NOMO-1 treated with DMSO at 0.1 percent for 48 hours (cell line): ENCODE measurements around the gene PRSS48.
"Not testable (repeated sequence)": the region's sequence is repeated elsewhere in the genome, so short reads cannot be mapped to it uniquely, and the experiment has no call there.

Source experiments
- DNase-seq: peaks from one replicate; lab custom pipeline; 2025; ENCODE audit not compliant: unreplicated experiment; lab: John Stamatoyannopoulos, UW

Gene PRSS48, protein sequence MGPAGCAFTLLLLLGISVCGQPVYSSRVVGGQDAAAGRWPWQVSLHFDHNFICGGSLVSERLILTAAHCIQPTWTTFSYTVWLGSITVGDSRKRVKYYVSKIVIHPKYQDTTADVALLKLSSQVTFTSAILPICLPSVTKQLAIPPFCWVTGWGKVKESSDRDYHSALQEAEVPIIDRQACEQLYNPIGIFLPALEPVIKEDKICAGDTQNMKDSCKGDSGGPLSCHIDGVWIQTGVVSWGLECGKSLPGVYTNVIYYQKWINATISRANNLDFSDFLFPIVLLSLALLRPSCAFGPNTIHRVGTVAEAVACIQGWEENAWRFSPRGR

GRCh38 chr4:151276787-151277562 lies at the start of gene PRSS48:
Gene PRSS48 (plus strand): TSS chr4:151277161. CDS start chr4:151277173, 12 bp downstream.
- peak; percentile 13 for DNase-seq

DNA sequence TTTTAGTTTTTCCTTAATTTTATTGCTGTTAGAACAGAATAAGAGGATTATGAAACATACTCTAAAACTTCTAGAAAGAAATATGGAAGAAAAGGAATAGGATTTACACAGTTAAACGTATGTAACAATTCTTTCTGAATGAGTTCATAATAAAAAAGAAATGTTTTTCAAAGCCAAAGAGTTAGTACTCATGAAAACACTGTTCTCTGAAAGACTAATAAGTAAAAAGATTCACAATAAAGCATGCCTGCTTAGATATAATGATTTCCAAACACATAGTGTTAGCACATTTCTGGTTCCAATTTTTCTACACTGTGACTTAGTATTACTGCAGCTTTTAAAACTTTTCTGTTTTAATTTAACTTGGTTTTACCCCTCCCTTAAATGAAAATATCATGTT lies 49.8 kb upstream of the PRSS48 start:
- no peak for DNase-seq

DNA sequence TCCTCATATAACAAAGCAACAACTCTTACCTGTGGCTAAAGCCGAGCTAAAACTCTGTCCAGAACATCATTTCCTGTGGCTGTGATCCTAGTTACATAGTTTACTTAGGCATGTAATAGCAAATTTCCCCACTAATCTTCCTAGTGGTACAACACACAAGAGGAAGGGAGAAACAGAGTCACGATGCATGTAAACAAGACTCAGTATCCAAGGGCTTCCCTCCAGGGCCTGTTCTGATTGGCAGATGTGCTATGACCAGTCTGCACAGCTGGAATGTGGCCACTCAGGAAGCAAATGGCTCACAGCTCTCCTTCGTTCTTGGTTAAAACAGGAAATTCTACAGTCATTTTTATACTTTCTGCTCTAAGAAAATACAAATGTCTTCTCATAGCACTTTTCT lies 49.2 kb upstream of the PRSS48 start:
- no peak for DNase-seq

GRCh38 chr4:151228189-151229119 lies 48.5 kb upstream of the PRSS48 start:
- no peak for DNase-seq

GRCh38 chr4:151231915-151232595 lies 44.9 kb upstream of the PRSS48 start:
- DNase-seq: no peak

DNA sequence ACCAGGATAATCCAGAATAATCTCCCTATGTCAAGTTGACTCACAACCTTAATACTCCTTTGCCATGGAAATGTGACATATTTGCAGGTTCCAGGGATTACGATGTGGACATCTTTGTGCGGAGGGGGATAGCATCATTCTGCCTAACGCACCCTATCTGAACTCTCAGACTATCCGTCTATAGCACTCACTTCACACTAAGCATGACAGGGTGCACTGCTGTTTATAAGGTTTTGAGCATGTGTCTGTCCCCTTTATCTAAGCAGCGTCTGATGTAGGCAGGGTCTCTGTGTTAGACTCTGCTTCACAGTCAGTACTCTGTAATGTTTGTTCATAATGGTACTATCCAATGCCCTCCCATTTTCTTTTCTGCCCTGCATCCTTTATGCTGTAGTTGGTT lies 43.4 kb upstream of the PRSS48 start:
- DNase-seq: no peak

GRCh38 chr4:151235373-151235772 lies 41.6 kb upstream of the PRSS48 start:
- not testable (repeated sequence) for DNase-seq

GRCh38 chr4:151236036-151236435 lies 40.9 kb upstream of the PRSS48 start:
- DNase-seq: no peak

DNA sequence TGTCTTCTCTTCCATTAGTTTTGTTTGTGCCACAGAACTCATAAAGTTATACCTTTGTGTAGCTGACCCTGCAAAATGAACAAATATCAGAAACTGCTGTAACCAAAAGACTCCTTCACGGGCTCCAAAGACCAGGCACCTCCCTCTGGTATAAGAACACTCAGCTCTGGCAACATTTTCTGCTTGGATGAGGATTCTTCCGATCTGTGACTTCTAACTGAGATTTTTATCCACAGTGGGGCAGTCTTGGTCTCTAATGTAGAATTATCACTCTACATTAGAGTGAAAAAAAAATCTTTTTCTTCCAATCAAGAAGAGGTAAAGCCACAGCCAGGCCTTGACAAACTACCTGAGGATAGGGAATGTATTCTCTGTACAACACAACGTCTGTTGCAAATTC lies 38.5 kb upstream of the PRSS48 start:
- DNase-seq: no peak

- DNase-seq: no peak
Observed at GRCh38 chr4:151239608-151240007, 37.4 kb upstream of the PRSS48 start.

GRCh38 chr4:151242305-151242704 lies 34.7 kb upstream of the PRSS48 start:
- DNase-seq: no peak

DNA sequence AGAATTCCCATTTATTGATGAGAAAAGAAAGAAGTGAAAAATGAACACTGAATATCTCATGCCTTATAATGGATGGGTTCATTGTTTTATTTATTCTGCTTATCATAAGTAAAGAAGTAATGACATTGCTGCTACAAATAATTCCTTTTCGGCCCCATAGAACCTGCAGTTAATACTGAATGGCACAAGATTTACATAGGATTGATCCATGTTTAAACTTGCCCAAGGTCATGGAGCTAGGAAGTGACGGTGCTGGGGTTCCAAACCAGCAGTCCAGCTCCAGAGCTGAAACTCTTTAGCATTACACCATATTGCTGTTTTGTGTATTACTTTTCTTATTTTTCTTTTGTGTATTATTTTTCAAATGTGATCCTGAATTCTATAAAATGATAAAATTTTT lies 30.2 kb upstream of the PRSS48 start:
- no peak for DNase-seq

- no peak for DNase-seq
Observed at GRCh38 chr4:151247395-151247794, 29.6 kb upstream of the PRSS48 start.

DNA sequence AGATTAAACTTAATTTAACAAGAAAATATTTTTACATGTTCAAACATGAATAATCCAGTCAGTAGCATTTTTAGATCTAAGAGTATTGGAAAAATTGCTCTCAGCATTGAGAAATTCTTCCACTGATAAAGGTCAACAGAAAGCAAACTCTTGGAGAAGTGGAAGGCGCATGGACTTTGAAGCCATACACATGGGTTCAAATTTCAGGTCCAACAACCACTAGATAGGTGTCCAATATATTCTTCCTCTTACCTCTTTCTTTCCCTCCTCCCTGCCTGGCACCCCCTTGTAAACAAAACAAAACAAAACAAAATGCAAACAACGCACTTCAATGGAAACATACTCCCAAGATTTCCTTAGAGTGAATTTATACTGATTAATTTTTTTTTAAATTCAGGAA lies 28.4 kb upstream of the PRSS48 start:
- DNase-seq: no peak

DNA sequence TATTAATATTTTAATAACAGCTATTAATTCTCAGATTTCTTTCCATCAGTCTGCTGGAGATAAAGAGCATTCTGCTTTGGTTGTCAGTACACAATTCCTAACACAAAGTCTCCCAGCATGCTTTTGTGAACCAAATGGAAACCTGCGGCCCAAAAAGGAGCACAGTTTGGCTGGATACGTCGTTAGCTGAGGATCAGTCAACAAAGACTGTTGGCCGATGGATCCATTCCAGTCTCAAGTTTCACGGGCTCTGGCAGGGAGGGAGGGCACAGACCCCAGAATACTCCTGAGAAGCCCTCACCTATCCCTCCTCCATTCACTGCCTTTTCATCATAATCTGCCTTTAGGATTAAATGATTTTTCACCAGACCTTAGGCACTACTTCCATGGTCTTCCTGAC lies 26.3 kb upstream of the PRSS48 start:
- DNase-seq: no peak

DNA sequence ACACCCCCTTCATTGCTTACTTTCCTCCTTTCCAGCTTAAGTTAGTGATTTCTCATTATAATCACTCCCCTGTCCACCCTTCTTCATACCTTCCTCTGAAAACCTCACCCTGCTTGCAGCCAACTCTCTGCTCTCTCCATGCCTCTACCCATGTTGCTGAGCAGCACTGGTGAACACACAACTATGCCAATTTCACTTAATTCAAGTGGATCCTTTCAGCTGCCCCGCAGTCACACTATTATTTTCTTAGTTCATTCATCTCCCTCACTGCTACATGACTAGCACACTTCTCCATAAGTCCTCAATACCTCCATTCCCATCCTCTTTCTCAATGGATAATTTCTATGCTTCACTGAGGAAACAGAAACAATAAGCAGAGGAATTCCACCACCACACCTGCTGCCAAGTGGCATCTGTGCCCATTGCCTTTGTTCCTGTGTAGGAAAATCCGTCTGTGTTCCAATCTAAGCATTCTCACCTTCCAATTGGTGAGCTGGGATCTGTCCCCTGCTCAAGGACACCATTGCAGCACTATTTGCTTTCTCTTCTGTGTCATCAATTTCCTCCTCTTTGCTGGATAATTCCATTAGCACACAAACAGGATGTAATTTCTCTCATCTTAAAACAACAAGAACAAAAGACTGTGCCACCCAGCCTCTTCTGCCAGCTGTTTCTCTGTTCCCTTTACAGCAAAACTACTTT lies 25.2 kb upstream of the PRSS48 start:
- no peak for DNase-seq

DNA sequence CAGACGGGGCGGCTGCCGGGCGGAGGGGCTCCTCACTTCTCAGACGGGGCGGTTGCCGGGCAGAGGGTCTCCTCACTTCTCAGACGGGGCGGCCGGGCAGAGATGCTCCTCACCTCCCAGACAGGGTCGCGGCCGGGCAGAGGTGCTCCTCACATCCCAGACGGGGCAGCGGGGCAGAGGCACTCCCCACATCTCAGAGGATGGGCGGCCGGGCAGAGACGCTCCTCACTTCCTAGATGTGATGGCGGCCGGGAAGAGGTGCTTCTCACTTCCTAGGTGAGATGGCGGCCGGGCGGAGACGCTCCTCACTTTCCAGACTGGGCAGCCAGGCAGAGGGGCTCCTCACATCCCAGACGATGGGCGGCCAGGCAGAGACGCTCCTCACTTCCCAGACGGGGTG lies 21.7 kb upstream of the PRSS48 start:
- not testable (repeated sequence) for DNase-seq

DNA sequence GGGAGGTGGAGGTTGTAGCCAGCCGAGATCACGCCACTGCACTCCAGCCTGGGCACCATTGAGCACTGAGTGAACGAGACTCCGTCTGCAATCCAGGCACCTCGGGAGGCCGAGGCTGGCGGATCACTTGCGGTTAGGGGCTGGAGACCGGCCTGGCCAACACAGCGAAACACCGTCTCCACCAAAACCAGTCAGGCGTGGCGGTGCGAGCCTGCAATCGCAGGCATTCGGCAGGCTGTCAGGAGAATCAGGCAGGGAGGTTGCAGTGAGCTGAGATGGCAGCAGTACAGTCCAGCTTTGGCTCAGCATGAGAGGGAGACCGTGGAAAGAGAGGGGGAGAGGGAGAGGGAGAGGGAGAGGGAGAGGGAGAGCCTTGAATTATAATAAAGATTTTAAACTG lies 21.3 kb upstream of the PRSS48 start:
- DNase-seq: not testable (repeated sequence)

DNA sequence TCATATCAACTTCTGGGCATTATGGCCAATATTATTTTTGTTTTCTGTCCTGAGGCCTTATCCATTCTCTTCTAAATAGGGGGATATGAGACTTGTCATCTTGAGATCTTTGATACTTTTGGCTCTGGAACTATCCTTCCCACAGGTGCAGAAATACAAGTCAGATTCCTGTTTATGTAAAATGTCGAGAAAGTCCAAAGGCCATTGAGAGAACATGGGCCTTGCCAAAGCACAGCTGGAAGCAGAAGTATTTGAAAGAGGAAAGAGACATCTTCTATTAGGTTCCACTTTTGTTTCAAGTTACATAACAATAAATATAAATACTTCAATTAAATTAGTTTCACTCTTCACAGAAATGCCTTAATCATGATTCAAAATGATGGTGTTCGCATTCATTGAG lies 20.8 kb upstream of the PRSS48 start:
- DNase-seq: no peak

- DNase-seq: no peak
Observed at GRCh38 chr4:151257704-151258103, 19.3 kb upstream of the PRSS48 start.
